GM10266 (cell line): ENCODE data around the gene F2RL2.

ENCODE experiments used
- DNase-seq: peaks from one replicate; pipeline ENCODE4 v3.0.0; 2012; ENCODE audit errors: extremely low spot score
- CTCF ChIP-seq: IDR thresholded peaks from 2 replicates; pipeline ENCODE4 v1.5.1; 2012; ENCODE audit warnings: mild to moderate bottlenecking, low read depth; ENCODE audit not compliant: control insufficient read depth, insufficient read depth; ENCODE audit errors: missing control alignments

The F2RL2 gene

GRCh38 chr5:76622973-76623596 lies at the start of gene F2RL2:
F2RL2 (minus strand) TSS chr5:76623403; CDS start chr5:76623230, 173 bp downstream.
- no peak for DNase-seq
- TF ChIP-seq CTCF, result no peak

- DNase-seq, result no peak
- no peak for TF ChIP-seq CTCF
Observed at GRCh38 chr5:76672242-76672641, 49.0 kb upstream of the F2RL2 start.

DNA sequence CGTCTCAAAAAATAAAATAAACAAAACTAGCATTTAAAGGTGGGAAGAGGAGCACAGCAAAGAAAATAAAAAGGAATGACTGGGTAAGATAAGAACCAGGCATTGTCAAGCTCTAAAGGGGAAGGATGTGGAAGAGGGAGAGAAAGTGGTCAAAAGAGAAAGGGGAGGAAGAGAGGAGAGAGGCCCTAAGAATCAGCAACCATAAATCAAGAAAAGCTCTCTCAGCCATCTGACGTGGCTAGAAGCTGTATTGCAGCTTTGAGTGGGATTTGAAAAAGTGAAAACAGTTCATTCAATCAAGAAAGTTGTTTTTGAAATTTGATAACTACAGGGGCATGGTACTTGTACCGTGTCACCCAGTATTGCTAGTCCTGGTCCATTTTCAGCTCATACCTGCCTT lies 47.3 kb upstream of the F2RL2 start:
- no peak for DNase-seq
- TF ChIP-seq CTCF, result no peak

DNA sequence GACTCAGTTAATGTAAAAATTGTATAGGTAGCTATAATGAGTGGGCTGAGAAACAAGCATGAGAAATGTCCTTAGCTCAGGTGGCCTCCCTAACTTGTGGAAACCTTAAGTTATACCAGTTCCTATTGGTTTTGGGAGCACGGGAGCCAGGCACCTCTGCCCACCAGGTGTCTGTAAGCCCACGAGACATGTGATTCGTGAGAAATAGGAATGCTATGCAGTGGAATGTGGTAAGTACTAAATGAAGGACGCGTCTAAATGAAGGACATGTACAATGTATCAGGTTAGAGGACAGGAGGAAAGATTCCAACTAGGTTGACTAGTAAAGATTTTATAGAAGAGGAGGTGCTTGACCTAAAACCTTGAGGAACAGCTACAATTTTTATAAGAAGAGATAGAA lies 46.0 kb upstream of the F2RL2 start:
- no peak for DNase-seq
- TF ChIP-seq CTCF, result no peak

GRCh38 chr5:76667495-76667894 lies 44.3 kb upstream of the F2RL2 start:
- DNase-seq, result no peak
- TF ChIP-seq CTCF, result no peak

- no peak for TF ChIP-seq CTCF
- DNase-seq, result no peak
Observed at GRCh38 chr5:76664079-76664478, 40.9 kb upstream of the F2RL2 start.

- DNase-seq, result no peak
- no peak for TF ChIP-seq CTCF
Observed at GRCh38 chr5:76663573-76663972, 40.4 kb upstream of the F2RL2 start.
